ENCODE data around the gene RPS16.
"Not testable (repeated sequence)": the region's sequence is repeated elsewhere in the genome, so short reads cannot be mapped to it uniquely, and the experiment has no call there.

Gene RPS16

DNA sequence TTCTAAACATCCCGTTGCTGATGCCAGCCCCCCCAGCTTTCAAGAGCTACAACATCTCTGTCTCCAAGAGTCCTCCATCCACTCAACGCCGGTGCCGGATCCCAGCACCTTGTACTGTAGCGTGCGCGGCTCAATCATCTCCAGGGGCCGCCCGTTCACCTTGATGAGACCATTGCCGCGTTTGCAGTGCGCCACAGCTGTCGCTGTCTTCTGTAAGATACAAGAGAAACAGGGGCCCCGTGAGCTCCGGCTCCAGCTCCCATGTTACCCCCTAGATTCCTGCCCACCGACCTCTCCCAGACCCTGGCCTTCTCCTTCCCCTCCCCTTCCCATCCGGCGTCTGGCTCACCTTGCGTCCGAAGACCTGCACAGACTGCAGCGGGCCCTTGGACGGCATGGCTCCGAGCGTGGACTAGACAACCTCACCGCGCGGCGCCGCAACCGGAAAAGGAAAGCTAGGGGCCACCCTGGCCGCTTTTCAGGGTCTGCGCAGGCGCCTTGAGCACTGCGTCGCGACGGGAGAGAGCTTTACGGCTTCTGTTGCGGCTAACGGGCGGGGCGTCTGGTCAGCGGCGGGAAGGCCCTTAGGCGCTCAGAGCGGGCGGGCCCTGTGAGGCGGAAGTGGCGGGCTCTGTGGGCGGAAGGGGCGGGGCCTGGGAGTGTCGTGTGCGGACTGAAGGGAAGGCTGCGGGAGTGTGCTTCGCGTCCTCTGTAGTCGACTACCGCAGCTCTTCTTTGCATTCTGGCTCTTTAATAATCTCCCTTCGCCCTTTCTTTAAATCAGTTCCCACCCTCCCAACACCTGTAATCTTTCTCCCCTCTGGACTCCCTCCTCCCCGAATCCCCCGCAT is at the start of gene RPS16:
RPS16 (minus strand) TSS at position 451 of the 851 bp plus-strand sequence; CDS start at position 397, 54 bp downstream.
- peak; percentile 100 for DNase-seq
- ATAC-seq = peak; percentile 95

DNA sequence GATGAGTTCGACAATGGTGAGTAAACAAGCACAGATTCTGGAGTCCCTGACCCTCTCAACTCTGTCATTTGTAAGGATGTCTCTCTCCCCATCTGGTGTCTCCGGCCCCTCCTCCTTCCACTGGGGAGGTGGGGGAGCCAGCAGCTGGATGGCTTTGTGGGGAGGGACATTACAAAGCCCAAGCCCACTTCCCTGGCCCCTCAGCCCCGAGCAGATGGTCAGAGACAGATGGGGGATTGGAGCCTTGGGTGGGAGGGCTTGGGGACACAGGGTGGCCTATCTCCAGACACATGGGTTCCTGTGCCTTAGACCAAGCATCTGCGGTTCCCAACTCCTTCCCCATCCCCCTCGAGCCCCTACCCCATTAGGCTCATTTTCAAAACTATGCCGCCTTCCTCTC is 47.4 kb upstream of the RPS16 start:
- no peak for ATAC-seq

DNA sequence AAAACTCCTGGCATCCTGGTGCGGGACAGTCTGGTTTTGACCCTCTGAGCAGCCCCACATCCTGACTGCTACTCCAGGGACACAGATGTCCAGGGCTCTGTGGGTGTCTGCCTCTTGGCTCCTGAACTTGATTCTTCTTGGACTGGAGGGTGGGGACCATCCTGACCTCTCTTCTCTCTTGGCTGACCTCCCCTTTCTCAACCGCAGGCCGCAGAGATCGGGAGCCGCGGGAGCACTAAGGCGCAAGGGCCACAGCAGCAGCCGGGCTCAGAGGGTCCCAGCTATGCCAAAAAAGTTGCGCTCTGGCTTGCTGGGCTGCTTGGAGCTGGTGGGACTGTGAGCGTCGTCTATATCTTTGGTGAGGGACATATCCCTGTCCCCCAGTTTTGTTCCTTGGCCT is 45.9 kb upstream of the RPS16 start:
- DNase-seq (no peak), ATAC-seq (no peak)

More for the DNA sequence above, 47.4 kb upstream of the RPS16 start:
- DNase-seq = no peak

DNA sequence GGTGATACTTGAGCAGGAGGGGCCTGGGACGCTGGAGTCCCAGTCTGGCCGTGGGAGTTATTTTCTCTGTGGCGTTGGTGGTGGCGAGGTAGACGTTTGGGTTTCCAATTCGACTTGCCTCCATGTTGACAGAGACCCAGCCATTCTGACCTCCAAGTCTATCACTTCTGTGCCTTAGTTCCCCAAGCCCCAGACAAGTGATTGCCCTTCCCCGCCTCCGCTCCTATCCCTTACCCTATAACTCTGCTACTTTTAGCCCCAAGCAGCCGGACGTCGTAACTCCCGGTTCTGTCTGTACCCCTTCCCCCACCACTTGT is 45.4 kb upstream of the RPS16 start:
- no peak for DNase-seq
- ATAC-seq = no peak

DNA sequence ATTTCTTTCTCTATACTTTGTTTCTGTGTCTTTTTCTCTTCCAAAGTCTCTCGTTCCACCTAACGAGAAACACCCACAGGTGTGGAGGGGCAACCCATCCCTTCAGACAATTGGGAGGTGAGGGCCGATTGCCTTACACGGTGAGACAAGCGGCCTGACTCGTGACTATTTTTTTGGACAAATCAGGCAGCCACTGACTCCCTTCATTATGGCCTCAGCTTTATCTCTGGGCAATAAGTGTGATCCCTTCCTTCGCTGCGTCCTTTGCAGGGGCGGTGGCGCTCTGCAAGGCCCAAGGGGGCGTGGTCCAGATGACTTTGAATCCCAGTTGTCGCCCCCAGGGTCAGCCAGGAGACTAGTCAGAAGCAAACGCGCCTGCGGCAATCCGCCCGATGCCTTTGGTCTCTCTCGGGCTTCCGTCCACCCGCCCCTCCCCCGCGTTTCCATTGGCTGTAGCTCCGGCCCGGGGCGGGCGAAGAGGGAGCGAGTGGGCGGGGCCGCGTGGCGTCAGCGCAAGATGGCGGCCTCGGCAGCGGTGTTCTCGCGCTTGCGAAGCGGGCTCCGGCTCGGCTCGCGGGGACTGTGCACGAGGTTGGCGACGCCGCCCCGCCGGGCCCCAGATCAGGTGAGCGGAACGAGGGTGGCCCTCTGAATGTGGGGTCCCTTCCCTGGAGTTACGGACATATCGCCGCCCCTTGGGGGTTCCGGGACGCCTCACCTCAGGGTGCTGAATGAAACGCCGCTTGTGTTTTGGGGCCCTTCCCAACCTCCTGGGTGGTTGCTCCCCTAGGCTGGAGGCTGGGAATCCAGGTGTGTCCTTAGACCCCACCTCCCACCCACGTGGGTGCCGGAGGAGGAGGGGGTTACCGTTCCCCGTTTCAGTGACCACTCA is 44.8 kb upstream of the RPS16 start, which contains the start of gene TIMM50:
TIMM50 (plus strand) TSS at position 502 of the 892 bp plus-strand sequence; CDS start at position 518, 16 bp downstream.
- ATAC-seq (peak; percentile 96), DNase-seq (peak; percentile 100)

DNA sequence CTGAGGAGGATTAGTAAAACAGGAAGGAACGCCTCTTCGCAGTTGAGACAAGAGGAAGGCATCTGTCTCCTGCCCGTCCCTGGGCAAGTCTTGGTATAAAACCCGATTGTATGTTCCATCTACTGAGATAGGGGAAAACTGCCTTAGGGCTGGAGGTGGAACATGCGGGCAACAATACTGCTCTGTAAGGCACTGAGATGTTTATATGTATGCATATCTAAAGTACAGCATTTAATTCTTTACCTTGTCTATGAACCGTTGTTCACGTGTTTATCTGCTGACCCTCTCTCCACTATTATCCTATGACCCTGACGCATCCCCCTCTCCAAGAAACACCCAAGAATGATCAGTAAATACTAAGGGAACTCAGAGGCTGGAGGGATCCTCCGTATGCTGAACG is 44.2 kb upstream of the RPS16 start:
- ATAC-seq (no peak), DNase-seq (no peak)

DNA sequence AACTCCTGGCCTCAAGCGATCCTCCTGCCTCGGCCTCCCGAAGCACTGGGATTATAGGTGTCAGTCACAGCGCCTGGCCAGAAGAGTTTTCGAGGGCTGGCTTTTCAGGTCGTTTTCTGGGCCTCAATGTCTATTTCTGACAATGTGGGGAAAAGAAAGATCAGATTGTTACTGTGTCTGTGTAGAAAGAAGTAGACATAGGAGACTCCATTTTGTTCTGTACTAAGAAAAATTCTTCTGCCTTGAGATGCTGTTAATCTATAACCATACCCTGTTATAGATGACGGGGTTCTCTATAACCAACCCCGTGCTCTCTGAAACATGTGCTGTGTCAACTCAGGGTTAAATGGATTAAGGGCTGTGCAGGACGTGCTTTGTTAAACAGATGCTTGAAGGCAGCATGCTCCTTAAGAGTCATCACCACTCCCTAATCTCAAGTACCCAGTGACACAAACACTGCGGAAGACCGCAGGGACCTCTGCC is 43.6 kb upstream of the RPS16 start:
- ATAC-seq = not testable (repeated sequence)

DNA sequence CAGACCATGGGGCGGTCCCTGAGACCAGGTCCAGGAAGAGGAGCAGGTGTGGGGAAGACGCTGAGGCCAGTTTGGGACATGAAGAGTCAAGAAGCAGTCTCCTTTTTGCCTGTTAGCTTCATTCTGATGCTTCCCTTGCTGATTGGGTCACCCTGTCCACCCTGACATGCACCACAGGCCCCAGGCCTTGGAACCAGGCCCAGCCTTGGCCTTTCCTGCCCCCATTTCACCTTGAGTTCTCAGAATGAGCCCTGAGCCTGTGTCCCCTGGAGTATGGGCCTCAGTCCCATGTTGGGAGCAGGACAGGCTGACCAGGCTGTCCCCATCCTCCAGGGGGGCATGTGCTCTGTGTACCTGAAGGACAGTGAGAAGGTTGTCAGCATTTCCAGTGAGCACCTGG is 40.0 kb upstream of the RPS16 start:
- ATAC-seq (no peak), DNase-seq (no peak)

More for the DNA sequence above, 43.6 kb upstream of the RPS16 start:
- not testable (repeated sequence) for DNase-seq

DNA sequence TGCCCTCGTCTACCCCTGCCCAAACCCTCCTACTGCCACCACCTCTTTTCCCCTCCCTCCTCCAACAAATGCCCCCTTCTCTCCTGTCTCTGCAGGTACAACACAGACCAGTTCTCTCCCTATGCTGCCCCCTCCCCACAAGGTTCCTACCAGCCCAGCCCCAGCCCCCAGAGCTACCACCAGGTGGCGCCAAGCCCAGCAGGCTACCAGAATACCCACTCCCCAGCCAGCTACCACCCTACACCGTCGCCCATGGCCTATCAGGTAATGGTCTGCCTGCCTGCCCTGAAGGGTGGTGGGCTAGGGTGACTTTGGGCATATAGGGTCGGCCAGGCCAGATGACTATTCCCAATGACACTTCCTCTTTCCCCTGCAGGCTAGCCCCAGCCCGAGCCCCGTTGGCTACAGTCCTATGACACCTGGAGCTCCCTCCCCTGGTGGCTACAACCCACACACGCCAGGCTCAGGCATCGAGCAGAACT is 38.4 kb upstream of the RPS16 start:
- no peak for ATAC-seq
- peak; percentile 81 for DNase-seq

DNA sequence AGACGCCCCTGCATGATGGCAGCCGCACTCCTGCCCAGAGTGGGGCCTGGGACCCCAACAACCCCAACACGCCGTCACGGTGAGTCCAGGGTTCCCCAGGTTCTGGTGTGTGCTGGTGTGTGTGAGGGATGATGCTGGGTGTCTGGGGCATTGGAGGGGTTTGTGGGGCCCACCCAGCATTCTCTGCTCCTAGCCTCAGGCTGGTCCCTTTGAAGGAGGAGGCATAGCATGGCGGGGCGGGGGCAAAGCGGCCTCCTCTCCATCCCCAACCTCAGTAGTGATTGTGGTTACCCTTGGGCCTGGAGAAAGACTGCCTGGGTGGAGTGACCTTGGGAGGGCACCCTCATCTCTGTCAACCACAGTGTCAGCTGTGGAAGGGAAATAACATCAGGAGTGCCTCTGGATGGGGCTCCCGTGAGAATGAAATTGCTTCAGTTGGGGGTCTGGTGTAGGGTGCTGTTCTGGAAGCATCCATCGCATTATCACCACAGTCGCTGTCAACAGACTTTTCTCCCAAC is 37.8 kb upstream of the RPS16 start:
- no peak for ATAC-seq

DNA sequence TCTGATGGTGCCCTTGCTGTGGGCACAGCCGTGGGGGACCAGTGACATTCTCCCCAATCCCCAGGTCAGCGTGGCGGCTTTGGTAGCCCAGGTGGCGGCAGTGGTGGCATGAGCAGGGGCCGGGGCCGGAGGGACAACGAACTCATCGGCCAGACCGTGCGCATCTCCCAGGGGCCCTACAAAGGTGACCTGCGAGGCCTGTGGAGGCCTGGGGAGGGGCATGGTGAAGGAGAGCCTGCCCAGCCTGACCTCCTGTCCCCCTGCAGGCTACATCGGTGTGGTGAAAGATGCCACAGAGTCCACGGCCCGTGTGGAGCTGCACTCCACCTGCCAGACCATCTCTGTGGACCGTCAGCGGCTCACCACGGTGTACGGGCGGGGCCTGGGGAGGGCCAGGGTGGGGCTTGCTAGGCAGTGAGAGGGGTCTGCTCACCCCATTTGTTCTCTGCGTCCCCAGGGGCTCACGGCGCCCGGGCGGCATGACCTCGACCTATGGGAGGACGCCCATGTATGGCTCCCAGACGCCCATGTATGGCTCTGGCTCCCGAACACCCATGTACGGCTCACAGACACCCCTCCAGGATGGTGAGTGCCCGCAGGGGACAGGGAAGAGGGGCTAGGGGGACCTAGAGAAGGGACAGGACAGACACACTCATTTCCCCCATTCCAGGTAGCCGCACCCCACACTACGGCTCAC is 37.1 kb upstream of the RPS16 start:
- ATAC-seq (no peak), DNase-seq (no peak)

More for the DNA sequence above, 37.8 kb upstream of the RPS16 start:
- no peak for DNase-seq

DNA sequence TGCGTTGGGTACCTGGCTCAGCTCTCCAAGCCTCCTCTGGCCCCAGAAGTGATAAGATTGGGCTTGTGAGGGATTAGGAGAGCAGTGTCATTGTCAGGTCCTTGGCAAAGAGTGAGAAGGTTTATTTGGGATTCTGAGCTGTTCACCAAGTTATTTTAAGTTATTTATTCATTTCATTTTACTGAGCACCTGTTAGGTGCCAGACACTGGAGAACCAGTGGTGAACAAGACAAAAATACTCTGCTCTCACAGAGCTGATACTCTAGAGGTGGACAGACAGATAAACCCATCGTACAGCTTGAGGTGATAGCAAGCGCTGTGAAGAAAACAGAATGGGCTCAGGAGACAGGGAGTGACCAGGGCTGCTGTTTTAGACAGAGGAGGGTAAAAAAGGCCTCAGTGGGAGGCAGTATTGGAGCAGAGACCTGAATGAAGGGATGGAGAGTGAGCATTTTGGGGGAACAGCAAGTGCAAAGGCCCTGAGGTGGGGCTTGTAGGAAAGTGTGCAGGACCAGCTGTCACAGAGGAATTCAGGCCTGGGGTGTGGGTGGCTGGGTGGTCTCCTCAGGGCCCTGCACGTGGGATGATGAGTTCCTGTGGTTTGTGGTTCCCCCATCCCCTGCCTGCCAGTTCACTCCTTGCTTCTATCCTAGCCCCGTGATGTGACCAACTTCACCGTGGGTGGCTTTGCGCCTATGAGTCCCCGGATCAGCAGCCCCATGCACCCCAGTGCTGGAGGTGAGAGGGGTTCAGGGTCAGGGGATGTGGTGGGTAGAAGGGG is 36.2 kb upstream of the RPS16 start:
- ATAC-seq (peak; percentile 8), DNase-seq (peak; percentile 44)

DNA sequence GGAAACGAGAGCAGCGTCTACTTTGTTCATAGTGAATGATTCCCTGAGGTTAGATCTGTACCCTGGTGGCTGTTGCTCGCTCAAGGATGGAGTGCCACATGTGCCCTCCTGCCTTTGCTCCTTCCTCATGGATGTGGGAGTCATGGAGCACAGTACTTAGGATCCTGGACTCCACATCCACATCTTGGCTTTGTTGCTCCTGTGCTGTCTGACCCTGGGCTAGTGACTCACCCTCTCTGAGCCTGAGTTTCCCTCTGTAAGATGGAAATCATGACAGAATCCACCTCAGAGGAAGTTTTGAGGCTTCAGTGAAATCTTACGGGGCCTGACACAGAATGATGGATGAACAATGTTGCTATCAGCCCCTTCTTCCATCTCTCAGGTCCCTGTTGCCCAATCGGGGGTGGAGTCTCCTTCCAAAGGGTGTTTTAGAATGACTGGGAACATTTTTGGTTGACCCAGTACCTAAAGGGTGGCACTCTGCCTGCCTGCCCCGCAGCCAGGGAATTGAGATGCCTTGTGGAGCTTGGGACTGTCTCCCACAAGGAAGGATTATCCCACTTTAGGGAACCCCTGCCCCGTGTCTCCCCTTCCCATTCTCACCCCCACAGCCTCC is 35.1 kb upstream of the RPS16 start:
- ATAC-seq = peak; percentile 79
- peak; percentile 26 for DNase-seq

DNA sequence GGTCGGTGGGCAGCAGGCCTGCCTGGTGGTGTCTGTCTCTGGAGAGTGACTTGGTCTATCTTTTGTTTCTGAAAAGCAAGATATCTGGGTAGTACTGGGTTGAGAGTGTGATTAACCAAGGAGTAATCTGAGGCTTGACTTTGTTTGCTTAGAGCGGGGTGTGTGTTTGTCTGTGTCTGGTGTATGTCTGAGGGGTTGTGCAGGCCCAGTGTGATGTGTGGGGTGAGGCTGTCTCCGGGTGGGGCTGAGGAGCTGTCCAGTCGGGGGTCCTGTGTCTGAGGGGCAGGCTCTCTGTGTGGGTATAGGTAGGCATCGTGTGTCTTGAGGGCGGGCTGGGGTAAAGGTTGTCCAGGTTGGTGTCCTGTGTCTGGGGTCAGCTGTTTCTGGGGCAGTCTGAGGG is 33.8 kb upstream of the RPS16 start:
- ATAC-seq = no peak
- no peak for DNase-seq

DNA sequence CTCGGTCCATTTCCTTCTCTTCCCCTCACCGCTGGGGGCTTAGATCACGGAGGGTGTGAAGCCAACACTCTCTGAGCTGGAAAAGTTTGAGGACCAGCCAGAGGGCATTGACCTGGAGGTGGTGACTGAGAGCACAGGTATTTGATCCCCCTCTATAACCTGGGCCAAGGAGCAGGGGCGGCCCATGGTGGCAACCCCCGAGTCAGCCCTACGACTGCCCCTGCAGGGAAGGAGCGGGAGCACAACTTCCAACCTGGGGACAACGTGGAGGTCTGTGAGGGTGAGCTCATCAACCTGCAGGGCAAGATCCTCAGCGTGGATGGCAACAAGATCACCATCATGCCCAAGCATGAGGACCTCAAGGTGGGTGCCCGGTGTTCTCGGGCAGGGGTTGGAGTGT is 33.3 kb upstream of the RPS16 start:
- no peak for ATAC-seq
- no peak for DNase-seq

DNA sequence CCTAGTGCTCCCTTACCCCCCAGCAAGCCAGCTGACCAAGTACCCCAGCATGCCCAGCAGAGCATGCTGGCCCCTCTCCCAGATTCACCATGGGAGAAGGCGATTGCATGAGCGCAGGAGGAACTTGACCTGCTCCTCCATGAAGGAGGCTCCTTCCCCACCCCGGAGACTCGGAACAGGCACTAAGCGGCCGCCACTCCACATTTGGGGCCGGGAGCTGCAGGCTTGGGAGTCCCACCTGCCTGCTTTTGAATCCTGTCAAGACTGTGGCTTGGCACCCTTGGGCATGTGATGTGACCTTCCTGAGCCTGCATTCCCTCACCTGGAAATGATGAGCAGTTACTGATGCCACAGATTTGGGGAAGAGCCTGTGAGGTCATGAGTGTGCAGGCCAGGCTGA is 32.2 kb upstream of the RPS16 start:
- no peak for DNase-seq
- ATAC-seq = no peak

DNA sequence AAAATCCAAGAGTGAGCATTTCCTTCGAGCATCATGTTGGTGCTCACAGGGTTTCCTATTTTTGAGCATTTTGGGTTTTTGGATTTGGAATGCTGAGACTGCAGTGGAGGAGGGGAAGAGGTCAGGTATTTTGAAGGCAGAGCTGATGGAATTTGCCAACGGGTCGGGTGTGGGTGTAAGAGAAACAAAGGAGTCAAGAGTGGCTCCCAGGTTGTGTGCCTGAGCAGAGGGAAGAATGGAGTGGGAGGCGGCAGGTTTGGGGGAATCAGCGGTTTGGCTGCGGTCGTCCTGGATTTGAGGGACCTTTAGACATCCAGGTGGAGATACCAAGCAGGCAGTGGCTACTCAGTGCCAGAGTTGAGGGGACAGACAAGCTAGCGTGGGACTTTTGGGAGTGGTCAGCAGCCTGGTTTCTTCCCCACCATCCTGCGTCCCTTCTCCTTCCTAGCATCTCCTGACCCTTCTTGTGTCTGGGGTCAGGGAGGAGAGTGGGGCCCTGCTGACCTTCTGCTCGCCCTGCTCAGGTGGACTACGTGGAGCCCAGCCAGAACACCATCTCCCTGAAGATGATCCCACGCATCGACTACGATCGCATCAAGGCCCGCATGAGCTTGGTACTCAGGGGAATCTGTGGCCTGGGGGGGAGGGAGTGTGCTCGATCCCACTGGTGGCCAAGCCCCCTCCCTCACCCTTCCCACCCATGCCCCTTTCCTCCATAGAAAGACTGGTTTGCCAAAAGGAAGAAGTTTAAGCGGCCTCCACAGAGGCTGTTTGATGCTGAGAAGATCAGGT is 30.4 kb upstream of the RPS16 start:
- no peak for DNase-seq
- ATAC-seq = no peak

DNA sequence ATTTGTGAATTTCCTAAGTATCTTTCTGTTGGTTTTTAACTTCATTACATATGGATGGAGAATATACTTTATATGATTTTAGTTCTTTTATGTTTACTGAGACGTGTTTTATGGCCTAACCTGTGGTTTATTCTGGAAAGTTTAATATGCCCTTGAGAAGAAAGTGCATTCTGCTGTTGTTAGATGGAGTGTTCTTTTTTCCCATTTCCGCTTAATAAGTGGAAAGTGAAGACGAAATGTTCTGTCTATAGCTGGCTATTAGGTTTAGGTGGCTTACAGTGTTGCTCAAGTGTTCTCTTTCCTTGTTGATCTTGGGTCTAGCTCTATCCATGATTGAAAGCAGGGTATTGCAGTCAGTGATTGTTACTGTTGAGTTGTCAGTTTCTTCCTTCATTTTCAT is 27.7 kb upstream of the RPS16 start:
- ATAC-seq (no peak), DNase-seq (no peak)

DNA sequence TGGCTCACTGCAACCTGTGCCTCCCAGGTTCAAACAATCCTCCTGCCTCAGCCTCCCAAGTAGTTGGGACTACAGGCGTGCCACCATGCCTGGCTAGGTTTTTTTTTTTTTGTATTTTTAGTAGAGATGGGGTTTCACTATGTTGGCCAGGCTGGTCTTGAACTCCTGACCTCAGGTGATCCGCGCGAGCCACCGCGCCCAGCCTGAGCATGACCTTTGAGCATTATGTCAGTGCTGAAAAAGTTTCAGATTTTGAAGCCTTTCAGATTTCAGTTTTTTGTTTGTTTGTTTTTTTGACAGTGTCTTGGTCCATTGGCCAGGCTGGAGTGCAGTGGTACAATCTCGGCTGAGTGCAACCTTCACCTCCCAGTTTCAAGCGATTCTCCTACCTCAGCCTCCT is 15.5 kb upstream of the RPS16 start:
- ATAC-seq, DNase-seq: not testable (repeated sequence)

Data from stimulated activated naive CD8-positive, alpha-beta T cell treated with anti-CD3 and anti-CD28 coated beads, Interleukin-15, Interleukin-2, amounts not matched to agents 100 U/mL and 50 U/mL, for 24 hours (primary cell).